Measurements from ENCODE around the gene CAMK2D. TPM values are rescaled to one million over a fixed set of nuclear protein-coding genes. Genes with fewer than 3 reads are reported as not detected.

The CAMK2D gene
- total and polyA plus RNA-seq, 4 donors, result 10.1 to 31.0 (median 25.6) TPM

DNA sequence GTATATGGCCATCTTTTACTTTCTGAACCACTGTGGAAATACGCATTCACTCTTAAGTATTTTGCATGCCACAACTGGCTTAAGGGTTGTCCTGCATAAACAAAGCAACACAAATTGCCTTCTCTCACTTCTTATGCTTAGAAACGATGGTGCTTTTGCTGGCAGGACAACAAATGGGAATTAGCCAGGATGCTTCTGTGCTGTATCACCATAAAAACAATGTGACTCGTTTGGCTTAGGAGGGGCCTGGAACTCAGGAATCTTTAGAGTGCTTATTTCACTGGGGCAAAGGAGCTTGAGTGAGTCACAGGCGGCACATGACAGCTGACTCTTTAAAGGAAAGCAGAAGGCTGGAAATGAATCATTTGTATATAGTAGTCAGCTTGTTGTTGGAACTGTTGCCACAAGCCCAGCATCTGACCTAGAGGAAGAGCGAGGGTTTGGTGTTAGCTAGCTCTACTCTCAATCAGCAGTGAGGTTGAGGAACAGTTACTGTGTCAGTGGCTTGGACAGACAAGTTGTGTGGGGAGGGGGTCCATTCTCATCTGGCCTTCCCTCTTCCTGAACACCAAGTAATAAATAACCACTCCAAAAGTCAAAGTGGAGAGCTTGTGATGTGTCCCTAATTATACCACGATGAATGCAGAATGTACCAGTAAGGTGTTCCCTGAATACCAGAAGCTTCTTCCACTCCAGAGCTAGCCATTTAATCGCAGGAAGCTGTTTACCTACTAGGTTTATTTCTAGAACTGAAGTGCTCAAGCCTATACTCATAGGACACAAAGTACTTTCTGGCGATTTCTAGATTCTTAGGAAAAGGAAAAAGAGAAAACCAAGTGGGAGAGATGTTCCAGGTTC is 293.1 kb downstream of the CAMK2D start:
- peak overlapping the region in 1 of 2 donors; percentile 16 for H3K9ac ChIP-seq (ENCODE audit: low read depth in 1 of 2, low read length in 2 of 2)
- peaks cover 0 to 10% (median 3%) of the 10 kb centered on the region in 4 donors for H3K36me3 ChIP-seq (ENCODE audit: control insufficient read depth in 4 of 4, insufficient read depth in 3 of 4, low read depth in 1 of 4, low read length in 3 of 4)
- DNase-seq (ENCODE audit: low spot score), result no peak
- no peak overlapping the region for H3K4me3 ChIP-seq (ENCODE audit: low read depth in 1 of 3, low read length in 3 of 3)
- peaks cover 0 to 5% (median 4%) of the 10 kb centered on the region in 4 donors for H3K4me1 ChIP-seq (ENCODE audit: control insufficient read depth in 4 of 4, insufficient read depth in 4 of 4, low read length in 3 of 4)
- 82% methylated on average over 8 of the region's 8 CpGs for WGBS
- H3K27me3 ChIP-seq (ENCODE audit: control insufficient read depth in 4 of 4, insufficient read depth in 4 of 4, low read length in 3 of 4), result no peaks in the 10 kb centered on the region
- TF ChIP-seq YY1 (IDR thresholded peaks at IDR 0.05) (no peak), JUND (IDR thresholded peaks at IDR 0.05) (peak; percentile 77 to 86)
- H3K27ac ChIP-seq (ENCODE audit: low read depth in 1 of 2, low read length in 2 of 2), result peak overlapping the region; percentile 68 to 82
- no peaks in the 10 kb centered on the region for H3K9me3 ChIP-seq (ENCODE audit: control insufficient read depth in 4 of 4, low read length in 3 of 4)

DNA sequence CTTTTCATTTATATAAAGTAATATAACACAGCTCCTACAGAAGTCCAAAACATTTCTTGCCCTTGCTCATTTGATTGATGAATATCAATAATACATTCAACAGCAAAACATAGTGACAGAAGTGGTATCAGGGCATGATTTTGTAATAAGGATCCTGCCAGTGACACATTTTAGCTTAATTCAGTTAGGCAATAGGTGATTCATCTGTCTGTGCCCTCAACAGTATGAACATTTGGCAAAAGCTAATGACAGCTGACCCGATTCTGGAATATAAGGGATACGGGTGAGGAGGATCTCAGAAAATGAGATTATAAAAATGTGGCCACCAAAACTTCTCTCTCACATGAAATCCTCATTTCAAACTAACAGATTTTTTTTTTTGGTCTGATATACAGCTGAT is 294.0 kb downstream of the CAMK2D start:
- TF ChIP-seq, protein P1, sequence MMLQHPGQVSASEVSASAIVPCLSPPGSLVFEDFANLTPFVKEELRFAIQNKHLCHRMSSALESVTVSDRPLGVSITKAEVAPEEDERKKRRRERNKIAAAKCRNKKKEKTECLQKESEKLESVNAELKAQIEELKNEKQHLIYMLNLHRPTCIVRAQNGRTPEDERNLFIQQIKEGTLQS (IDR thresholded peaks at IDR 0.05), result peak; percentile 74
- TF ChIP-seq JUND (IDR thresholded peaks at IDR 0.05) (peak; percentile 95 to 99), RXRA (IDR thresholded peaks at IDR 0.05) (peak in 1 of 2 donors; percentile 59), SP1 (IDR thresholded peaks at IDR 0.05) (no peak), HNF4A (conservative IDR thresholded peaks at IDR 0.05) (peak; percentile 47 to 66), HNF4G (IDR thresholded peaks at IDR 0.05) (no peak), RAD21 (IDR thresholded peaks at IDR 0.05) (peak; percentile 26 to 37), YY1 (IDR thresholded peaks at IDR 0.05) (peak; percentile 14)
- TF ChIP-seq, protein P2, sequence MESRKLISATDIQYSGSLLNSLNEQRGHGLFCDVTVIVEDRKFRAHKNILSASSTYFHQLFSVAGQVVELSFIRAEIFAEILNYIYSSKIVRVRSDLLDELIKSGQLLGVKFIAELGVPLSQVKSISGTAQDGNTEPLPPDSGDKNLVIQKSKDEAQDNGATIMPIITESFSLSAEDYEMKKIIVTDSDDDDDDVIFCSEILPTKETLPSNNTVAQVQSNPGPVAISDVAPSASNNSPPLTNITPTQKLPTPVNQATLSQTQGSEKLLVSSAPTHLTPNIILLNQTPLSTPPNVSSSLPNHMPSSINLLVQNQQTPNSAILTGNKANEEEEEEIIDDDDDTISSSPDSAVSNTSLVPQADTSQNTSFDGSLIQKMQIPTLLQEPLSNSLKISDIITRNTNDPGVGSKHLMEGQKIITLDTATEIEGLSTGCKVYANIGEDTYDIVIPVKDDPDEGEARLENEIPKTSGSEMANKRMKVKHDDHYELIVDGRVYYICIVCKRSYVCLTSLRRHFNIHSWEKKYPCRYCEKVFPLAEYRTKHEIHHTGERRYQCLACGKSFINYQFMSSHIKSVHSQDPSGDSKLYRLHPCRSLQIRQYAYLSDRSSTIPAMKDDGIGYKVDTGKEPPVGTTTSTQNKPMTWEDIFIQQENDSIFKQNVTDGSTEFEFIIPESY (IDR thresholded peaks at IDR 0.05), result peak; percentile 72
- no peak overlapping the region for H3K4me3 ChIP-seq (ENCODE audit: low read depth in 1 of 3, low read length in 3 of 3)
- no peaks in the 10 kb centered on the region for H3K27me3 ChIP-seq (ENCODE audit: control insufficient read depth in 4 of 4, insufficient read depth in 4 of 4, low read length in 3 of 4)
- no peak for DNase-seq (ENCODE audit: low spot score)
- peaks cover 0 to 10% (median 3%) of the 10 kb centered on the region in 4 donors for H3K36me3 ChIP-seq (ENCODE audit: control insufficient read depth in 4 of 4, insufficient read depth in 3 of 4, low read depth in 1 of 4, low read length in 3 of 4)
- 31% methylated on average over 2 of the region's 2 CpGs for WGBS
- H3K27ac ChIP-seq (ENCODE audit: low read depth in 1 of 2, low read length in 2 of 2), result peak overlapping the region; percentile 68 to 82
- H3K9me3 ChIP-seq (ENCODE audit: control insufficient read depth in 4 of 4, low read length in 3 of 4), result no peaks in the 10 kb centered on the region
- H3K4me1 ChIP-seq (ENCODE audit: control insufficient read depth in 4 of 4, insufficient read depth in 4 of 4, low read length in 3 of 4), result peaks cover 0 to 5% (median 4%) of the 10 kb centered on the region in 4 donors
- H3K9ac ChIP-seq (ENCODE audit: low read depth in 1 of 2, low read length in 2 of 2), result no peak overlapping the region

DNA sequence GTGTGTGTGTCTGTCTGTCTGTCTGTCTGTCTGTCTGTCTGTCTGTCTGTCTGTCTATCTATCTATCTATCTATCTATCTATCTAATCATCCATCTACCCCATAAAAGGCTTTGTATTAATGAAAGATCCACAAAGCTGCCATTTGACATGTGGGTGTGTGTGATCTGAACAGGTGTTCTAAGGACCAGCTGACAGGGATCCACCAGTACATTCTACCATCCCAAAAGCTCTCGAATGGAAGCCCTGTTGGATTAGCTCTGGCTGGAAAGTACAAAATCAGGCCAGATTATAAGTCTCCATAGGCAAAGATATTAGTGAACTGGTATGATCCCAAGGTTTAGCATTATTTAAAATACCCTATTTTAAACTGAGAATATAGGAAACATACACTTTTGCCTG is 299.3 kb downstream of the CAMK2D start:
- 99% methylated on average over 1 of the region's 1 CpG for WGBS
- no peak overlapping the region for H3K27ac ChIP-seq (ENCODE audit: low read depth in 1 of 2, low read length in 2 of 2)
- H3K9me3 ChIP-seq (ENCODE audit: control insufficient read depth in 4 of 4, low read length in 3 of 4), result no peaks in the 10 kb centered on the region
- TF ChIP-seq TAF1 (conservative IDR thresholded peaks at IDR 0.05) (no peak), EGR1 (IDR thresholded peaks at IDR 0.05; ENCODE audit: low read depth in 2 of 2) (no peak)
- H3K27me3 ChIP-seq (ENCODE audit: control insufficient read depth in 4 of 4, insufficient read depth in 4 of 4, low read length in 3 of 4), result no peaks in the 10 kb centered on the region
- H3K4me3 ChIP-seq (ENCODE audit: low read depth in 1 of 3, low read length in 3 of 3), result no peak overlapping the region
- DNase-seq (ENCODE audit: low spot score), result no peak
- H3K9ac ChIP-seq (ENCODE audit: low read depth in 1 of 2, low read length in 2 of 2), result no peak overlapping the region
- peaks cover 2 to 22% (median 7%) of the 10 kb centered on the region in 4 donors for H3K36me3 ChIP-seq (ENCODE audit: control insufficient read depth in 4 of 4, insufficient read depth in 3 of 4, low read depth in 1 of 4, low read length in 3 of 4)
- H3K4me1 ChIP-seq (ENCODE audit: control insufficient read depth in 4 of 4, insufficient read depth in 4 of 4, low read length in 3 of 4), result no peaks in the 10 kb centered on the region
